Measurements from ENCODE around the gene CES3. TPM values are rescaled to one million over a fixed set of nuclear protein-coding genes. Genes with fewer than 3 reads are reported as not detected.
"Not testable (repeated sequence)": the region's sequence is repeated elsewhere in the genome, so short reads cannot be mapped to it uniquely, and the experiment has no call there.

The CES3 gene
- total RNA-seq, 4 donors from 2014 or later, result 1.4 to 2.2 (median 1.5) TPM; not detected in 1

- Histone ChIP-seq H3K4me3 (no peak overlapping the region), H3K4me1 (no peaks in the 10 kb centered on the region), H3K9me3 (no peaks in the 10 kb centered on the region), H3K36me3 (no peaks in the 10 kb centered on the region), H3K27ac (no peak overlapping the region), H3K27me3 (no peaks in the 10 kb centered on the region)
- TF ChIP-seq POLR2AphosphoS5 (IDR thresholded peaks at IDR 0.05) (no peak), CTCF (IDR thresholded peaks at IDR 0.05) (no peak), EP300 (IDR thresholded peaks at IDR 0.05) (no peak), POLR2A (IDR thresholded peaks at IDR 0.05) (no peak)
- 81% methylated on average over 5 of the region's 5 CpGs for WGBS
- DNase-seq (ENCODE audit: low spot score in 2 of 2), result no peak
Observed at GRCh38 chr16:66968847-66969246, 7.8 kb downstream of the CES3 start.

GRCh38 chr16:66970775-66971720 is 10.0 kb downstream of the CES3 start:
- no peak for TF ChIP-seq CTCF (IDR thresholded peaks at IDR 0.05)
- TF ChIP-seq POLR2A (IDR thresholded peaks at IDR 0.05), result no peak
- no peaks in the 10 kb centered on the region for H3K9me3 ChIP-seq
- H3K4me1 ChIP-seq, result no peaks in the 10 kb centered on the region
- no peak overlapping the region for H3K27ac ChIP-seq
- H3K27me3 ChIP-seq, result no peaks in the 10 kb centered on the region
- no peaks in the 10 kb centered on the region for H3K36me3 ChIP-seq
- H3K4me3 ChIP-seq, result no peak overlapping the region
- no peak for DNase-seq (ENCODE audit: low spot score in 2 of 2)
- 68% methylated on average over 10 of the region's 10 CpGs for WGBS

- Histone ChIP-seq H3K9me3 (no peaks in the 10 kb centered on the region), H3K4me1 (peaks cover 5% of the 10 kb centered on the region), H3K27me3 (no peaks in the 10 kb centered on the region), H3K27ac (no peak overlapping the region), H3K36me3 (no peaks in the 10 kb centered on the region), H3K4me3 (no peak overlapping the region)
- no peak for DNase-seq (ENCODE audit: low spot score in 2 of 2)
- TF ChIP-seq POLR2AphosphoS5 (IDR thresholded peaks at IDR 0.05) (no peak), CTCF (IDR thresholded peaks at IDR 0.05) (no peak), POLR2A (IDR thresholded peaks at IDR 0.05) (no peak), EP300 (IDR thresholded peaks at IDR 0.05) (no peak)
- 82% methylated on average over 9 of the region's 9 CpGs for WGBS
Observed at GRCh38 chr16:66972983-66973382, 11.9 kb downstream of the CES3 start.

- Histone ChIP-seq H3K27ac (no peak overlapping the region), H3K9me3 (no peaks in the 10 kb centered on the region), H3K4me1 (peaks cover 9% of the 10 kb centered on the region), H3K27me3 (no peaks in the 10 kb centered on the region), H3K36me3 (no peaks in the 10 kb centered on the region), H3K4me3 (no peak overlapping the region)
- 100% methylated on average over 3 of the region's 6 CpGs for WGBS
- TF ChIP-seq POLR2A (IDR thresholded peaks at IDR 0.05), result no peak
- no peak for DNase-seq (ENCODE audit: low spot score in 2 of 2)
Observed at GRCh38 chr16:66973716-66974115, 12.7 kb downstream of the CES3 start.

GRCh38 chr16:66974156-66974931 is 13.3 kb downstream of the CES3 start:
- not testable (repeated sequence) for H3K27ac ChIP-seq; DNase-seq (ENCODE audit: low spot score in 2 of 2); H3K4me3 ChIP-seq; H3K27me3 ChIP-seq; H3K9me3 ChIP-seq; H3K36me3 ChIP-seq
- peaks cover 14% of the 10 kb centered on the region for H3K4me1 ChIP-seq
- WGBS, result no CpG with 5 or more reads among the region's 32 CpGs

- DNase-seq (ENCODE audit: low spot score in 2 of 2); H3K36me3 ChIP-seq; H3K27ac ChIP-seq; H3K4me3 ChIP-seq; H3K27me3 ChIP-seq; H3K9me3 ChIP-seq: not testable (repeated sequence)
- peaks cover 17% of the 10 kb centered on the region for H3K4me1 ChIP-seq
- 57% methylated on average over 9 of the region's 11 CpGs for WGBS
Observed at GRCh38 chr16:66974932-66975246, 13.8 kb downstream of the CES3 start.
